Stimulated activated CD4-positive, alpha-beta T cell treated with anti-CD3 and anti-CD28 coated beads, Interleukin-1b, Interleukin-23, amount 100 ng/mL, for 24 hours (primary cell): ENCODE data around the gene AKAP8.
"Not testable (repeated sequence)": the region's sequence is repeated elsewhere in the genome, so short reads cannot be mapped to it uniquely, and the experiment has no call there.

Experiments
- DNase-seq, 4 experiments: peaks; one replicate each; pipeline ENCODE4 v3.0.0-alpha.2; 2020; ENCODE audit warnings: low read depth in 4 of 4, low spot score in 1 of 4

AKAP8 gene

DNA sequence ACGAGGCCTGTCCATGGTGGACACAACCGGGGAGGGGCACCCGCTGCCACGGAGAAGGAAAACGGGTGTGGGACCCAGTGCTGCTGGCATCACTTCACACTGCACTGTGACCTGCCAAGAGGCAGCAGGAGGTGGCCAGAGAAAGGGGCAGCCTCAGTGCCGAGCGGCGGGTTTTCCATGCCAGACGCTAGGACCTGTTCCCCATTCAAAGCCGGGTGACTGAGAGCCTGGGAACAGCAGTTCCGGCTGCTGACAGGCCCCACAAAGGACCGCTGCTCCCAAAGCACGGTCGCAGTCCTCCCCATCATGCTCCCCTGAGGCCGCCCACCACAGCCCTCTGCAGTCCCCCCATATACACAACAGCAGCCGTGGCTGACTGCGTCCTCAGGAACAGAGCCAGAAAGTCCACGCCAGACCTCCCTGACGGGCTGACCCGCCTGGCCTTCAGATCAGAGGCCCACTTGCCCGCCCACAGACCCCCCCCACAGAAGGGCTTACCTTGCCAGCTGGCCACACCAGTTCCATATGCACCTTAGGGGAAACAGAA lies 5.4 kb downstream of the AKAP8 start:
- no peak for DNase-seq

DNA sequence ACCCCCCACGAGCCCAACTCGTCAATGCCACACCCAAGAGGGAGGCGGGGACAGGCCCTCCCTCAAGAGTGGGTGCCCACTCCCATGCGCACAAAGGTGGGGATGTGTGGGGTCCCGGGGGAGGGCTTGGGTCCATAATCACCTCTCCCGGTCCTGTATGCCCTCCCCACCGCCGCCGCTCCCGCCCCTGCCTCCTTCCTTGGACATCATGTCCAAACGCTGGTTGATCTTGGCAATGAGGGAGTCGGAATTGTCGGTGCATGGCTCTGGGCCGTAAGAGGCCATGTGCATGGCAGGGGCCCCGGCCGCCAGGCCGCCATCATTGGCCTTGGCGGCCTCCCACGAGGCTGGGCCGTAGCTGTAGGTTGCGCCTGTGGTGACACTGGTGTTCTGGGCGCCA lies 5.9 kb downstream of the AKAP8 start:
- DNase-seq: no peak

DNA sequence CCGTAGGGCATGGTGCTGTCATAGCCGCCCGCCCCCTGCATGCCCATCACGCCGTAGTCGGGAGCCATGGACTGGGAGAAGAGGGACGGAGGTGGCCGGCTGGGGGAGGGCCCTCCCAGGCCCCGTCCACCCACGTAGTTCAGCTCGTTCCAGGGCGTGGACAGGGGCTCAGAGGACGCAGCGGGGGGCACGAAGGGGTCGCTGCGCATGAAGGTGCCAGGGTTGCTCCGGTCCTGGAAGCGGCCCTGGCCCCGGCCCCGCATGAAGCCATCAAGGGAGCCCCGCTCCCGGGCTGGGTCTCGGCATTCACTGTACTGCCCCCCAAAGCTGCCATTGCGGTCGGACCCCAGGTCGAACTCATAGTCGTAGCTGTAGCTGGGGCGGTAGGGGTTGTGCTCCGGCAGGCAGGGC lies 6.7 kb downstream of the AKAP8 start:
- DNase-seq: no peak

DNA sequence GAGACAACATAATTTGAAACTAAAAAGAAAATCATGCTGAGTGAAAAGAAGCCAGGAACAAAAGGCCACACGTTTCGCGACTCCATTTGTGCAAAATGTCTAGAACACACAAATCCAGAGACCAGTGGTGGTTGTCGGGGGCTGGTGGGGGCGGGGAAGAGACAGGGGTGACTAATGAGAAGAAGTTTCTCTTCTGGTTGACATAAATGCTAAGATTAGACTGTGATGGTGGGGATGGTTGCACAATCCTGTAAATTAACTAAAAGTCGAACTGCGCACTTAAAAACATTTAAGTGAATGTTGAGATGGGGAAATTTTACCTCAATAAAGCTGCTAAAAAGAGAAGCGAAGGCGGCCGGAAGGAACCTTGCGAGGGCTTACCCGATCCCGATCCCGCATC lies 7.1 kb downstream of the AKAP8 start:
- no peak for DNase-seq

DNA sequence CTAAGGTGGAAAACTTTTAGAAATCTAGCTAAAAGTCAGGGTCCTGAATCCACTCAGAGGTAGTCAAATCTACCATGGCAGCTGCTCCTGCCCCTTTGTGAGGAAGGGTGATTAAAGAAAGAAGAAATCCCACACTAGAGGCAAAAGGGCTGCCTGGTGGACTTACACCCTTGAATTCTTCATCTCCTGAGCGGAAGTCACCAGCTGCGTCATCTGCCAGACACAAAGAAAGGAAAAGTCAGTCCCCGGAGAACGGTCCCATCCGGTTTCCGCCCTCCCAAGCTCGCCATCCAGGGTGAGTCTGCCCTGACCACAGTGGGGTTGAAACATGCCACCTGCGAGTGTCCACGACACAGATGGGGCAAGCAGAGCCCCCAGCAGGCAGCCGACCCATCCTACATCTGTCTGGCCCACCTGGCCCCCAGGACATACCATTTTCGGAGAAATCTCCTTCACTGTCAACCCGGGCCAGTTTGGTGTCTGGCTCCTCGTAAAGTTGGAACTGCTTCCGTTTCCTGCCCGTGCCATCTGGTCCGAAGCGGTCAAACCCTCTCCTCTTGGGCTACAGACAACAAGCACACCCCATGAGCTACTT lies 7.7 kb downstream of the AKAP8 start:
- no peak for DNase-seq

DNA sequence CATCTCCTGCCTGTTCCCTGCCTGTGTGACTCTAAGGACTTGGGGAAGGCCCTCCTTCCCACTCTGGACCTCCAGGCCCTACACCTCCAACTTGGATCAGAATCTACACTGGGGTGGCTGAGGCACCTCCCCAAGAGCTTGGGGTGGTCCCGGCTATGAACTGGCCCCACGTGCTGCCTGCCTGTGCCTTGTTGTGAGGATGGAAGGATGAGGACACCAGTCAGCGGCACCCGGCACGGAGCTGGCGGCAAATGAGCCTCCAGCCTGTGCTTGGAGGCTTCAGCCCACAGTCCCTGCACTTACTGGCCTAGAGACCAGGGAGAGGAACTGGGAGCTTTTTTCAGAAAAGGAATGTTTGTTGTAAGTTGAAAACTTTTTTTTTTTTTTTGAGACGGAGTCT lies 8.5 kb downstream of the AKAP8 start:
- no peak for DNase-seq

DNA sequence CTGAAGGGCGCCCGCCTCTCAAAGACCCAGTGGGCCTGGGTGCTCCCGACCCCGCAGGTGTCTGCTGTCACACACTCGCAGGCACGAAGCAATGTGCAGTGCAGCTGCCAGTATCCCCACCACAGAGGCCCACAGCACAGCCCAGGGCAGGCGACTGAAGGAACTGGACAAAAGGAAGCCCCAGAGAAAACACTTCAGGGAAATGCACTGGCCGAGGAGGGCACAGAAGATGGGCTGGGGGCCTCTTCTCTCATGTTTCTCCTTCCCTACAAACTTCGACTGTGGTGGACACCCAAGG lies 10.0 kb downstream of the AKAP8 start:
- no peak for DNase-seq

DNA sequence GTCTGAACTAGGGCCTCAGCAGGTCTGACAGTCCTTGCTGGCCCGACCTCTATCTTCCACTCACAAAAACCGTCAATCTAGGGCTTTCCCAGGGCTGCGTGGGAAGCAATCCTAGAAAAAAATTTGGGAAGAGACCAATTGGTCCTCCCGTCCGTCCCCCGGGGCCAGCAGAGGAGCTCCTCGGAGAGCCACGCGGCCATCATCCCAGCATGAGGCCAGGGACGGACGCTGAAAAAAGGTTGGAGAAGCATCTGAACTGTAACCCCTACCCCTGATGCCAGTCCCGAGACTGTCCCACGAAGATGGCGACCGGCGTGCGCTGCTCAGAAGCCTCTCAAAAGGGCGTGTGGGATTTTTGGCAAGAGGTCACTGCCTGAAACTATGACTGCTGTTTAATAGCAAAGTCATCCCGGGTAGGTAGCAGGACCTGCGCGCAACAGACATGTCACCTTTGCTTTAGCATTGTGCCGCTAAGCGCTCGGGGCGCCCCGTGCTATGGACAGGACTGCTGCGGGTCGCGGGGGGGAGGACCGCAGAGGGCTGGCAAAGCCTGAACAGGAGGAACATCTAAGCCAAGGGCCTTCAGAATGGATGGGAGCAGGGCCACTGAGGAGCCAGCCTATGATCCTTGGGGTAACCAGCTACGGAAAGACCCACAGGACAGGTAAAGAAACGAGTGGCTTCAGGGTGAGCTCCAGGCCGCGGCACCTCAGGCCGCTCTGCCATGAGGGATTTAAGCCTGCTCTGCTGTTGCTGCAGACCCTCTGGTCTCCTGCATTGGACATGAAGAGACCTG lies 10.6 kb downstream of the AKAP8 start:
- DNase-seq: no peak

DNA sequence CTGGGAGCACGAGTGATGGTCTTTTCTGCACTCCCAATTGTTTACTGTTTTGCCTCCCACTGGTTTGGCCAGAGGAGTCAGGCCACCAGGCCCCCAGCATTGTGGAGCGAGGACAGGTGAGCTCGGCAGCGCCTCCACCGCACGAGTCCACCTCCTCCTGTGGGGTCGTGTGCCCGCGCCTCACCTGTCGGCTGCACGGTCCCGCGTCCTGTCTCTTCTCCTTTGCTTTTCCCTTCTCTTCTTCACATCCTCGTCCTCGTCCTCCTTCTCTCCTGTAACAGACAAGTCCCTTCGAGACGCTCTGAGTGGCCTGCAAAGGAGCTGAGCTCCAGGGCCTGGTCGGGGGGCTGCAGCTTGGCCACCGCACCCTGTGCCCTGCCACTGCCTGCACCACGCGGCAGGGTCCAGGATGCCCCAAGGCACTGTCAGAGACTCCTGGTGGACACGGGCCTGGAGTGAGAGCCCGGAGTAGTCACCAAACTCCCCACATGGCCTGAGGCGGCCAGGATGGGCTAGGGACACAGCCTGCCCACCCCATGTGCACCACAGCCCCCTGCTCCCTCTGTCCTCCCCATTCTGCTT lies 11.4 kb downstream of the AKAP8 start:
- DNase-seq: no peak

DNA sequence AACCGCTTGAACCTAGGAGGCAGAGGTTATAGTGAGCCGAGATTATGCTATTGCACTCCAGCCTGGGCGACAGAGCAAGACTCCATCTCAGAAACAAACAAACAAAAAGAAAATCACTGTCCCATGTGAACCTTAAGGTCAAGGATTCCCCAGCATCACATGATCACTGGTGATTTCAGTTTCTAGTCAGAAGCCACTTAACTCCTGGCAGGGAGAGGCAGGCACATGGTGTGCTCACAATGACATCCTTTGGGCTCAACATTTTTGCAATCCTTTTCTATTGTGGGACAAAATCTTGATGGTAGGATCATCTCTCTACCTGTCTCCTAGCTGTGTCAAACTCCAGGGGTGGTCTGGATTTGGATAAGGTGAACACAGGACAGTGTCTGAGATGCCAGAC lies 12.1 kb downstream of the AKAP8 start:
- no peak for DNase-seq

DNA sequence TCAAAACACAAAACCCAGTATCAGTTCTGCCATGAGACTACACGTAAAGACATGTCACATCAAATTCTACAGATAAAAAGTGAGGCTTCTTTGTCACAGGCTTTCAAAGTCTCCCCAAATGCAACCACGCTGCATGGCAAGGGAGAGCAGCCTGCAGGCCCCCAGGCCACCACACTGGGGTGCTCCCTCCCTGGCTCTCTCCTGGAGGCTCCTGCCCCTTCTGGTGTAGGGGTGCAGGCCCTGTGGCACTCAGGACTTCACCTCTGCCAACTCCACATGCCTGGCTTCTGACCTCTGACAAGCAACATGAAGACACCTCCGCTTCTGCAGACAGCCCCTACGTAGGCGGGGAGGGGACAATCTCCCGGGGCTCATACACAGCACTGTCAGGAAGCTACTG lies 14.3 kb downstream of the AKAP8 start:
- DNase-seq: no peak

DNA sequence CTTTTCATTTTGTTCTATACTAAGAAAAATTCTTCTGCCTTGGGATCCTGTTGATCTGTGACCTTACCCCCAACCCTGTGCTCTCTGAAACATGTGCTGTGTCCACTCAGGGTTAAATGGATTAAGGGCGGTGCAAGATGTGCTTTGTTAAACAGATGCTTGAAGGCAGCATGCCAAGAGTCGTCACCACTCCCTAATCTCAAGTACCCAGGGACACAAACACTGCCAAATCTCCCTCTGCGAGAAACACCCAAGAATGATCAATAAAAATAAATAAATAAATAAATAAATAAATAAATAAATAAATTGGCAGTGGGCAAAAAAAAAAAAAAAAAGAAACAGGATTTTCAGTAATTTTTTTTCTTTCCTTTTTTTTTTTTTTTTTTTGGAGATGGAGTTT lies 15.8 kb downstream of the AKAP8 start:
- DNase-seq: not testable (repeated sequence)

DNA sequence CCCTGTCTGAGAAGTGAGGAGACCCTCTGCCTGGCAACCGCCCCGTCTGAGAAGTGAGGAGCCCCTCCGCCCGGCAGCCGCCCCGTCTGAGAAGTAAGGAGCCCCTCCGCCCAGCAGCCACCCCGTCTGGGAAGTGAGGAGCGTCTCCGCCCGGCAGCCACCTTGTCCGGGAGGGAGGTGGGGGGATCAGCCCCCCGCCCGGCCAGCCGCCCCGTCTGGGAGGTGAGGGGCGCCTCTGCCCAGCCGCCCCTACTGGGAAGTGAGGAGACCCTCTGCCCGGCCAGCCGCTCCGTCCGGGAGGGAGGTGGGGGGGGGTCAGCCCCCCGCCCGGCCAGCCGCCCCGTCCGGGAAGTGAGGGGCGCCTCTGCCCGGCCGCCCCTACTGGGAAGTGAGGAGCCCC lies 16.5 kb downstream of the AKAP8 start:
- not testable (repeated sequence) for DNase-seq

DNA sequence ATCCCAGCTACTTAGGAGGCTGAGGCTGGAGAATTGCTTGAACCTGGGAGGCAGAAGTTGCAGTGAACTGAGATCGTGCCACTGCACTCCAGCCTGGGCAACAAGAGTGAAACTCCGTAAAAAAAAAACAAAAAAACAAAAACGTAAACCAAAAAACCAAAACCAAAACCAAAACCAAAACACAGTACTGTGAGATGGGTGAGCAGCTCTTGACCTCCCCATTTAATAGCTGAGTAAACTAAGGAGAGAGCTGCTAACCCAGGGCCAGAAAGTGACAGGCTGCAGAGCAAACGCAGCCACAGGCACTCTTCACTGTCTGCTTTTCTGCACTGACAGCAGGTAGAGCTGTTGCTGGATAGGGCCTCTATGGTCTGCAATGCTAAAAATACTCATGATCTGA lies 19.6 kb downstream of the AKAP8 start:
- DNase-seq: not testable (repeated sequence)

DNA sequence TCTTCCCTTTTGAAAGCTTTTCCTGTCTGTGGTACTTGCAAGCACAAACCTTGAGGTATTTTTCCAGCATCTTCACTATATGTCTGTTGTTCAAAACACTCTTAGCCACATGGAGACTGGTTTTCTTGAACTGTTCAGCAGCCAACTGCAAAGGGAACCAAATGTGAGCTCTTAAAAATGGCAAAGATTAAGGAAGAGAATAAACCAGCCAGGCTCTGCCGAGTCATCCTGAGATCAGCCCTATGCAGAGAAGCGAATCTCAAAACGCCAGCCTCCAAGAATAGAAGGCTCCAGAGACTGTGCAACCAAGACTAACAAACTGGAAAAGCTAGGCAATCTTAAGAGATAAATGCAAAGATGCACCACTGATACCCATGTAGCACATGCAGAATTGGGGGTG lies 20.7 kb downstream of the AKAP8 start:
- no peak for DNase-seq

DNA sequence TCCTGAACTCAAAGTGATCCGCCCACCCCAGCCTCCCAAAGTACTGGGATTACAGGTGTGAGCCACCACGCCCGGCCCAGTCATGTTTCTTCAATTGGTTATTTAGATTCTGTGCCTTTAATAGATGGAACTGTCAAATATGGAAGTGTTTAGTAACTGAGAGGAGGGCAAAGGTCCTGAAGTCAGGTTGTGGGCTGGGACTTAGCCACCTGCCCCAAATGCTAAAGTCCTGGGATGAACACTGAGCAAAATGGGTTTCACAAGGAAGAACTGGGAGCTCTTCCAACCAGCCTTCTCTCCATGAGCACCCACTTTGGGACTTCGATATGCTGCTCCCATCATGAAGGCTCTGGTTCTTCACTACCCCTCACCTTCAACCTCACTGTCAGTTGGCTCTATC lies 21.7 kb downstream of the AKAP8 start:
- DNase-seq: no peak

DNA sequence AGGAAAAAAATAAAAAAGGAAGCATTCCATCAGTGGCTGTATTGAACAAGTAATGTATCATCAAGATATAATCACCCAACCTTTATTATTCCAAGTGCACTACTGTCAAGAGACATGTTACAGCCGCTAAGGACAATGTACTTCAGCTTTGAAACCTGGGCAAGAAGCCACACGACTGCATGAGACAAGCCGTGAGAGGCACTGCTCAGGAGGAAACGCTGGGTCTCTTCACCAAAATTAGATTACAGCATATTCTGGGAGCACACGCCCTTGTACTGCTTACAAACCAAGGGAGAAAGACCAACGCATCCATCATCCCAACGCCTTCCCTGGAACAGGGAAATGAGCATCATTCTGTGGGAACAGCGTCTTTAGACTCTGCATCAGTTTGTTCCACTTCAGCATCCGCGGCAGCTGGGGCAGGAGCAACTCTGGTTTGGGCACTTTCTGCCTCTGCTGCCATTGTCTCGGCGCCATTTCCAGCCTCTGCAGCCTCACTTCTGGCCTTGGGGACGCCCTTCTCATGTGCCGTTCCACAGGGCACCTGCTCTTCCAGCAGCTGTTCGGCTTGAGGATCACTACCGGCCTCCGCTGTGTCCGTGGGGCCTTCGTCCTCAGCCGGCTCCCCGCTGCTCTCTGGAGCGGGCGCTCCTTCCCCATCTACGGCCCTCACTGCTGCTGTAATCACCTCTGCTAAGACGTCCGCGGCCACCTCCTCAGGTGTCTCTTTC lies 24.9 kb downstream of the AKAP8 start:
- DNase-seq: no peak

DNA sequence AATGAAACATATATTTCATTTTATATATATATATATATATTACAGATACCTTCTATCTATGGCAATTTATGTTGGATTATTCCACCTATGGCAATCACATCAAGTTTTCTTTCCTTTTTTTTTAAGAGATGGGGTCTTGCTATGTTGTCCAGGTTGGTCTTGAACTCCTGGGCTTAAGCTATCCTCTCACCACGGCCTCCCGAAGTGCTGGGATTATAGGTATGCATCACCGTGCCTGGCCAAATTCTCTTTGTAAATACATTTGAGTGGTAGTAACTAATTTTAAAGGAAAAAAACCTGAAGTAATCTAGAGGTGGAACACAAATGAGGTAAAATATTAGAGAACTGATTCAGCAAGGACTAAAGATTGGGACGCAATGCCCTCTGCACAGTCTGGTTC lies 25.7 kb downstream of the AKAP8 start:
- DNase-seq: no peak

DNA sequence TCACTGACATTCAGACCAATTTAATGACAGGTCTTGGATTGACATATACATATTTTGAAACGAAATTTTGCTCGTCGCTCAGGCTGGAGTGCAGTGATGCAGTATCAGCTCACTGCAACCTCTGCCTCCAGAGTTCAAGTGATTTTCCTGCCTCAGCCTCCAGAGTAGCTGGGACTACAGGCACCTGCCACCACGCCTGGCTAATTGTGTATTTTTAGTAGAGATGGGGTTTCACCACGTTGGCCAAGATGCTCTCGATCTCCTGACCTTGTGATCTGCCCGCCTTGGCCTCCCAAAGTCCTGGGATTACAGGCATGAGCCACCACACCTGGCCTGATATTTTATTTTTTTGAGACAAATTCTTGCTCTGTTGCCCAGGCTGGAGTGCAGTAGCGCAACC lies 27.1 kb downstream of the AKAP8 start:
- DNase-seq: not testable (repeated sequence)

DNA sequence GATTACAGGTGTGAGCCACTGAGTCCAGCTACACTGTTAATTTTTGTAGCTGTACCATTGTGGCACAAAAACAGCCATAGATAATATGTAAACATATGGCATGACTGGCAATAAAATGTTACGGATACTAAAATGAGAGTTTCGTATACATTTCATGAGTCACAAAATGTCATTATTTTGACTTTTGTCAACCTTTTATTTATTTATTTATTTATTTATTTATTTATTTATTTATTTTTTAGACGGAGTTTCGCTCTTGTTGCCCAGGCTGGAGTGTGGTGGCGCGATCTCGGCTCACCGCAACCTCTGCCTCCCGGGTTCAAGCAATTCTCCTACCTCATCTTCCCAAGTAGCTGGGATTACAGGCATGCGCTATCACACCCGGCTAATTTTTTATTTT lies 38.3 kb downstream of the AKAP8 start:
- DNase-seq: not testable (repeated sequence)

DNA sequence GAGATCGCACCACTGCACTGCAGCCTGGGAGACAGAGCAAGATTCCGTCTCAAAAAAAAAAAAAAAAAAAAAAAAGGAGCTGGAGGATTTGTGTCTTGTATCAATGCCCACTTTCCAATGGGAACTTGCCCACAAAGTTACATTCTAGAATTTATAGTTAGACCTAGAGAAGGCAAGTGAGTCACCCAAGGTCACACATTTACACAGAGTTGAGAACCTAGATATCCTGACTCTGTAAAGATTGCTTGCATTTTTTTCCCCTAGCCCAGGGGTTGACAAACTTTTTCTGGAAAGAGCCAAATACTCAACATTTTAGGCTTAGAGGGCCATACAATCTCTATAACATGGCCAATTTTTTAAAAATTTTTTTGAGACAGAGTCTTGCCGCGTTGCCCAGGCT lies 39.5 kb downstream of the AKAP8 start:
- DNase-seq: no peak

DNA sequence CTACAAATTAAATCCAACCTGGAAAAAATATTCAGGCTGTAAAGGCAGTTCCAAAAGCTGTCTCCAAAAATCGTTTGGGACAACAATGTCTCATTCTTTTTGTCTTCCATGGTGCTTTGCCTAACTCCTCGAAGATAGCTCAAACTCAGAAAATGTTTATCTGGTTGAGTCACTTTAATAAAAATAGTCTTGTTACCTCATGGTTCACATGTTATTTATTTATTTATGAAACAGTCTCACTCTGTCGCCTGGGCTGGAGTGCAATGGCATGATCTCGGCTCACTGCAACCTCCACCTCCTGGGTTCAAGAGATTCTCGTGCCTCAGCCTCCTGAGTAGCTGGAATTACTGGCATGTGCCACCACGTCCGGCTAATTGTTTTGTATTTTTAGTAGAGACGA lies 42.4 kb downstream of the AKAP8 start:
- no peak for DNase-seq
